SK-N-MC (cell line): Measurements from ENCODE around the gene IGF2BP2.
"Not testable (repeated sequence)": the region's sequence is repeated elsewhere in the genome, so short reads cannot be mapped to it uniquely, and the experiment has no call there.

Experiments used
- DNase-seq: peaks from one replicate; pipeline ENCODE4 v3.0.0-alpha.2; 2011; ENCODE audit warnings: low read depth, low spot score
- H3K27ac ChIP-seq: fragments of 200-600 bp; sonication (generic); 2 replicates; pipeline ENCODE4 v1.5.1; 2016; ENCODE audit warnings: mixed run types
- H3K36me3 ChIP-seq: fragments of 200-600 bp; sonication (generic); 2 replicates; pipeline ENCODE4 v1.6.1; 2017; ENCODE audit warnings: antibody characterized with exemption, low read length, mixed read lengths; ENCODE audit not compliant: insufficient read depth
- H3K4me3 ChIP-seq: fragments of 200-600 bp; sonication (generic); 2 replicates; pipeline ENCODE4 v1.5.1; 2016
- H3K9ac ChIP-seq: fragments of 200-600 bp; sonication (generic); 2 replicates; pipeline ENCODE4 v1.8.0; 2017; ENCODE audit warnings: mixed run types, mixed read lengths; ENCODE audit not compliant: insufficient read length
- H3K9me3 ChIP-seq: fragments of 200-600 bp; sonication (generic); 2 replicates; pipeline ENCODE4 v1.6.1; 2017; ENCODE audit warnings: low read depth, mild to moderate bottlenecking, antibody characterized with exemption, low read length, moderate library complexity, mixed read lengths
- EZH2 ChIP-seq: fragments of 200-600 bp; sonication (generic); IDR thresholded peaks from one replicate; pipeline ENCODE4 v1.6.1; 2017; ENCODE audit warnings: antibody characterized with exemption
- FOXP2 ChIP-seq: optimal IDR thresholded peaks from 2 replicates; pipeline ENCODE3; 2011; ENCODE audit warnings: mild to moderate bottlenecking, moderate library complexity; ENCODE audit not compliant: insufficient read depth; ENCODE audit errors: extremely low read length, control extremely low read depth
- POLR2AphosphoS5 ChIP-seq: IDR thresholded peaks from 2 replicates; pipeline ENCODE4 v1.6.1; 2012; ENCODE audit warnings: mild to moderate bottlenecking, low read depth, low read length, borderline replicate concordance

IGF2BP2 gene

GRCh38 chr3:185820973-185821758 is 3.7 kb downstream of the IGF2BP2 start:
- Histone ChIP-seq H3K4me3 (peak overlapping the region; percentile 90), H3K27ac (peak overlapping the region; percentile 89), H3K9me3 (no peaks in the 10 kb centered on the region), H3K9ac (peak overlapping the region; percentile 97), H3K36me3 (0 out of 2 replicates have a peak, but pooled peaks cover 2% of the 10 kb centered on the region)
- TF ChIP-seq FOXP2: no peak
- TF ChIP-seq POLR2AphosphoS5: peak; percentile 44; the same call in 1 of the 2 replicates
- DNase-seq: peak; percentile 82

DNA sequence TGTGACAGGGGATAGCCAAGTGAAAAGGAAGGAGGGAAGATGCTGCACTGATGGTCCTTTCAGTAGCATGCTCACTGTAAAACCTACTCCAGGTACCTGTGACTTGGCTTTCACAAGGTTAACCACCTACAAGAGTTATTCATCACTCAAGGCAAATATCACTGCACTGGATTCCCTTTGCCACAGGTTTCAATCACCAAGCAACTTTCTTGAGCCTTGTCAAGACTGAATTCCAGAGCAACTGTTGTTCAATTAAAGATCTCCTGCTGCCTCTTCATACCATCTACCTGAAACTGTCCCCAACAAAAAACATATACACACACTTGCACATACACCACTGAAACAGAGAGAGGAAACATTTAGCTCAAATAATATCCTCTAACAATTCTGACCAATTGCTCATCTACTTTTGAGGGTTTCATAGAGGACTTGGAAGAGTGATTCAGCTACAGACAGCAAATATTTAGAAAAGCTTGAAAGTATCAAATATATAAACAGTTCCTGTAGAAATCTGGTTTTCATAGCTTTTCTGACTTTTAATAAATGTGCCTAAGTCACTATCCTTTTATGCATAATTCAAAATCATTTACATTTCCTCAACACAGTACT is 6.5 kb downstream of the IGF2BP2 start:
- H3K36me3 ChIP-seq: peaks cover 2% of the 10 kb centered on the region; the same call in 1 of the 2 replicates
- no peaks in the 10 kb centered on the region for H3K9me3 ChIP-seq
- peak overlapping the region; percentile 0 for H3K4me3 ChIP-seq
- H3K27ac ChIP-seq: peak overlapping the region; percentile 9; the same call in 1 of the 2 replicates
- DNase-seq: no peak
- TF ChIP-seq POLR2AphosphoS5 (no peak), FOXP2 (no peak), EZH2 (no peak)
- H3K9ac ChIP-seq: peak overlapping the region; percentile 48

DNA sequence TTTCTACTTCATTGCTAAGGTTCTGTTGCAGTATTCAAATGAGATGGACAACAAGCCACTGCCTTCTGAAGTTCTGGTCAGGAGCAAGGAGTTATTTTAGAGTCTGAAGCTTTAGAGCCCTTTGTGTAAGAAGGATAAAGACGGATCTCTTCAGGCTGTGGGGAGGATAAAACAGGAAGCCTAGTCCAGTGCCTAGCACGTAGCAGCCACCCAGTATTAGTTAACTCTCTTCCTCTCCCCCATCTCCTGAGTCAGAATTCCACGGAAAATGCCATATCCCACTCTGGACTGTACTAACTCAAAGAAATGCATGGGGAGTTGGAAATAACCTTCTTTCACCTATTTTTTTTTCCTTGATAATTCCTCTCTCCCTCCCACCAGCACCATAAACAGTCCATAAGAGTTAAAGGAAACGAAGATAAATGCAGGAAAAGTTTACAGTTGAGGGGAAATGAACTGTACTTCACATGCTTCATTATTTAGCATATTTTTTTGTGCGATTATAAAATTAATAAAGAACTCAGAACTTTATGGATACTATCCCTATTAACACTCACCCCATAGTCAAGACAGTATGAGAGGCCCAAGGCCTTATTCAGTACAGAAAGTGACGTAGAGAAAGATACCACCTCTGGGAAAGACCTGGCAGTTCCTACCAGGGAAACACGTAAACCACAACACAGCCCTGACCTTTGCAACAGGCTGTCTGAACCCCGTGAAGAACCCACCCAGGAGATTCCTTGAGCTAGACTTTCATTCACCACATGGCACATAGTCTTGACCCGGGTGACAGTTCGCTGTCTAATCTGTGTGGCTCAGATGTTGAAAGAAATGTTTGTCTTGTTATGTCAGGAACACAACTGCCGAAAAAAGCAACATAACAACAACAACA is 9.2 kb downstream of the IGF2BP2 start:
- peaks cover 7% of the 10 kb centered on the region for H3K36me3 ChIP-seq
- DNase-seq: no peak
- H3K27ac ChIP-seq: peak overlapping the region; percentile 16; the same call in 1 of the 2 replicates
- TF ChIP-seq EZH2 (no peak), POLR2AphosphoS5 (no peak), FOXP2 (no peak)
- H3K4me3 ChIP-seq: peak overlapping the region; percentile 6; the same call in 1 of the 2 replicates
- H3K9ac ChIP-seq: no peak overlapping the region
- no peaks in the 10 kb centered on the region for H3K9me3 ChIP-seq

DNA sequence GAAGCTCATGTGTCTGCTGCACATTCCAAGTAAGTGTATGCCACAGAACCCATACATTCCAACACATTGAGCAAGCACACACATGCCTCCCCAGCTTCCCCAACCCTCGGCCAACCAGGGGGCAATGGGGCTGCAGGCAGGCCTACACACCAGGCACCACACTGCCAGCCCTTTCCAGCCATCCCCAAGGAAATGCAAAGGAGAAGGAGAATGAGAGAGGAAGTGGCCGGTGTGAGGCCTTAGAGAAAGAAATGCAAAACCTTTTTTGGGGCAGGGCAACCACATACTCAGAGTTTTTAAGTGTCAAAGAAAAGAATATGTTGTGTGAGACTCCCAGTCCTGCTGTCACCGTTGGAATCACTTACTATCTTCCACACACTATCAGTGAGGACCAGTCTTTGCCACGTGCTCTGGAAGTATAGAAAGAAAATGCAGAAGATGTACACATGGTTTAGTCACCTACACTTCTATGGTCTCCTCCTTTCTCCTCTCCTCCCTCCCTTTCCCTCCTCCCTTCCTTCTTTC is 11.1 kb downstream of the IGF2BP2 start:
- no peak for DNase-seq
- no peak for TF ChIP-seq POLR2AphosphoS5
- TF ChIP-seq FOXP2: no peak
- Histone ChIP-seq H3K4me3 (0 out of 2 replicates have a peak overlapping the region, but pooled peaks have one; percentile 1), H3K36me3 (peaks cover 10% of the 10 kb centered on the region), H3K27ac (peak overlapping the region; percentile 56), H3K9ac (peak overlapping the region; percentile 5), H3K9me3 (no peaks in the 10 kb centered on the region)

GRCh38 chr3:185813205-185813604 is 11.6 kb downstream of the IGF2BP2 start:
- Histone ChIP-seq H3K9me3 (no peaks in the 10 kb centered on the region), H3K36me3 (peaks cover 10% of the 10 kb centered on the region), H3K9ac (no peak overlapping the region), H3K4me3 (no peak overlapping the region), H3K27ac (peak overlapping the region; percentile 4)
- TF ChIP-seq FOXP2 (no peak), EZH2 (no peak), POLR2AphosphoS5 (no peak)
- no peak for DNase-seq

GRCh38 chr3:185807445-185808068 is 17.3 kb downstream of the IGF2BP2 start:
- no peak for TF ChIP-seq EZH2
- no peak for TF ChIP-seq POLR2AphosphoS5
- no peak for TF ChIP-seq FOXP2
- Histone ChIP-seq H3K9ac (no peak overlapping the region), H3K27ac (no peak overlapping the region), H3K4me3 (no peak overlapping the region), H3K36me3 (peaks cover 24% of the 10 kb centered on the region), H3K9me3 (peaks cover 6% of the 10 kb centered on the region)
- no peak for DNase-seq

DNA sequence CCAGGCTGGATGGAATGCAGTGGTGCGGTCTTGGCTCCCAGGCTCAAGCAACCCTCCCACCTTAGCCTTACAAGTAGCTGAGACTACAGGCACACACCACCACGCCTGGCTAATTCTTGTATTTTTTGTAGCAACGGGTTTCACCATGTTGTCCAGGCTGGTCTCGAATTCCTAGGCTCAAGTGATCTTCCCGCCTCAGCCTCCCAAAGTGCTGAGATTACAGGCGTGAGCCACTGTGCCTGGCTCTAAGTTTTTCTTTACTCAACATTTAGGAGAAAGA is 26.1 kb downstream of the IGF2BP2 start:
- not testable (repeated sequence) for H3K9ac ChIP-seq, DNase-seq

DNA sequence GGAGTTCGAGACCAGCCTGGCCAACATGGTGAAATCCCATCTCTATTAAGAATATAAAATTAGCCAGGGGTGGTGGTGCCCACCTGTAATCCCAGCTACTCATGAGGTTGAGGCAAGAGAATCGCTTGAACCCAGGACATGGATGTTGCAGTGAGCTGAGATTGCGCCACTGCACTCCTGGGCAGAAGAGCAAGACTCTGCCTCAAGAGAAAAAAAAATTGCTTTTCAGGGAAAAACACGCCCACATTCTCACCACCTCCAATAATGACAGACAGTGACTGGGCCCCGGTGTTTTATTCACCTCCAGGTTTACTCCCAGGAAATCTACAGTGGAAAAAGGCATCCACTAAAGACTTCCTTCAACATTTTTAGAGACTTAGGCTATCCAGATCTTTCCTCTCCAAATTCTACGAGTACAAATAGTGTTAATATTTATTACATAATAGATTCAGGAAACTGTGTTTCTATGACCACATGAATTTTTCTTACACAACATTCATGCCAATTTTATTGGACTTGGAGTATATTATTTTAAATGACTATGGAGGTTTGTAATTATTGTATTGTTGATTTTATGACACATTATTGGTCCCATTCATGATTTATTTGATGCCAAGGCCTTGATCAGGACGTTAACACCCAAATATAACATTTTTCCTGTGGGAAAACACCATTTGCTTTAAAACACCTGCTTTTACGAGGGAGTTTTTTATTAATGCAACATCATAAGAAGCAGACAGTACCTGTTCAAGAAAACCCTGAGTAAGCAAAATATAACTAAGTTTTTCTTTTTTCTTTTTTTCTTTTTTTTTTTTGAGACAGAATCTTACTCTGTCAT is 26.6 kb downstream of the IGF2BP2 start:
- H3K27ac ChIP-seq: no peak overlapping the region
- TF ChIP-seq FOXP2 (no peak), POLR2AphosphoS5 (no peak), EZH2 (no peak)
- no peak overlapping the region for H3K4me3 ChIP-seq
- no peaks in the 10 kb centered on the region for H3K9me3 ChIP-seq
- no peak overlapping the region for H3K9ac ChIP-seq
- no peak for DNase-seq
- peaks cover 13% of the 10 kb centered on the region for H3K36me3 ChIP-seq

More for the DNA sequence above, 26.1 kb downstream of the IGF2BP2 start:
- peaks cover 16% of the 10 kb centered on the region for H3K36me3 ChIP-seq
- H3K4me3 ChIP-seq, H3K9me3 ChIP-seq, H3K27ac ChIP-seq: not testable (repeated sequence)
